ENCODE measurements around the gene RAET1E.

- TF ChIP-seq, protein P1, sequence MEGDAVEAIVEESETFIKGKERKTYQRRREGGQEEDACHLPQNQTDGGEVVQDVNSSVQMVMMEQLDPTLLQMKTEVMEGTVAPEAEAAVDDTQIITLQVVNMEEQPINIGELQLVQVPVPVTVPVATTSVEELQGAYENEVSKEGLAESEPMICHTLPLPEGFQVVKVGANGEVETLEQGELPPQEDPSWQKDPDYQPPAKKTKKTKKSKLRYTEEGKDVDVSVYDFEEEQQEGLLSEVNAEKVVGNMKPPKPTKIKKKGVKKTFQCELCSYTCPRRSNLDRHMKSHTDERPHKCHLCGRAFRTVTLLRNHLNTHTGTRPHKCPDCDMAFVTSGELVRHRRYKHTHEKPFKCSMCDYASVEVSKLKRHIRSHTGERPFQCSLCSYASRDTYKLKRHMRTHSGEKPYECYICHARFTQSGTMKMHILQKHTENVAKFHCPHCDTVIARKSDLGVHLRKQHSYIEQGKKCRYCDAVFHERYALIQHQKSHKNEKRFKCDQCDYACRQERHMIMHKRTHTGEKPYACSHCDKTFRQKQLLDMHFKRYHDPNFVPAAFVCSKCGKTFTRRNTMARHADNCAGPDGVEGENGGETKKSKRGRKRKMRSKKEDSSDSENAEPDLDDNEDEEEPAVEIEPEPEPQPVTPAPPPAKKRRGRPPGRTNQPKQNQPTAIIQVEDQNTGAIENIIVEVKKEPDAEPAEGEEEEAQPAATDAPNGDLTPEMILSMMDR (conservative IDR thresholded peaks at IDR 0.05): no peak
- no peak for TF ChIP-seq ZFX (IDR thresholded peaks at IDR 0.05)
Measured at GRCh38 chr6:149897855-149898744, at the start of gene RAET1E.
